Adipose tissue (tissue), 3 donors: ENCODE data around the gene CCDC73. TPM values are rescaled to one million over a fixed set of nuclear protein-coding genes. Genes with fewer than 3 reads are reported as not detected.

Source experiments
- H3K27ac ChIP-seq: one replicate; pipeline ENCODE4 v1.5.1; 2013; ENCODE audit warnings: low read depth, low read length
- WGBS, 3 donors: extraction: QIAGEN DNeasy Blood & Tissue Kit; methylation state at CpG; one replicate each; pipeline ENCODE4 v1.1.7; 2013; 5-methylcytosine and 5-hydroxymethylcytosine counted together
- polyA plus RNA-seq, 3 donors: library from polyadenylated mRNA; stranded (reverse); fragments of 200-250 nt; gene quantifications; one replicate each; pipeline ENCODE4 v1.2.3, GENCODE V29; 2013
- donor health status: healthy with polysubstance abuse.
- donor health status: Bipolar disorder and iron deficiency.
- donor health status: healthy.

Gene CCDC73
- polyA plus RNA-seq, 3 donors: 0.11 TPM; not detected in 2

GRCh38 chr11:32569313-32569881 lies 225.1 kb downstream of the CCDC73 start:
- WGBS, 3 donors: 60 to 73% (median 62%) methylated on average over 4 of the region's 4 CpGs

DNA sequence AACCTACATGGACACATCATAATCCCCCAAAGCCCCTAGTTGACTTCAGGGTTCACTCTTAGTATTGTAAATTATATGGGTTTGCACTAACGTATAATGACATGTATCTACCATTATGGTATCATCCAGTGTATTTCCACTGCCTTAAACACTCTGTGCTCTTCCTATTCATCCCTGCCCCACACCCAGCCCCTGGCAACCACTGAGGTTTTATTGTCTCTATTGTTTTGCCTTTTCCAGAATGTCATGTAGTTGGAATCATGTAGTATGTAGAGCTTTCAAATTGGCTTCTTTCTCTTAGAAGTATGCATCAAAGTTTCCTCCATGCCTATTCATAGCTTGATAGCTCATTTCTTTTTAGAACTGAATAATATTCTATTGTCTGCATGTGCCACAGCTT lies 227.3 kb downstream of the CCDC73 start:
- 91 to 94% (median 92%) methylated on average over 1 of the region's 1 CpG for WGBS, 3 donors
- H3K27ac ChIP-seq: no peak overlapping the region

More at GRCh38 chr11:32569313-32569881, 225.1 kb downstream of the CCDC73 start:
- no peak overlapping the region for H3K27ac ChIP-seq

- WGBS, 3 donors: 87 to 94% (median 89%) methylated on average over 2 of the region's 2 CpGs
These were observed 227.9 kb downstream of the CCDC73 start for GRCh38 chr11:32566517-32566916.

GRCh38 chr11:32563600-32563959 lies 230.9 kb downstream of the CCDC73 start:
- WGBS, 3 donors: 51 to 73% (median 69%) methylated on average over 3 of the region's 3 CpGs
- no peak overlapping the region for H3K27ac ChIP-seq

More at GRCh38 chr11:32566517-32566916, 227.9 kb downstream of the CCDC73 start:
- no peak overlapping the region for H3K27ac ChIP-seq

DNA sequence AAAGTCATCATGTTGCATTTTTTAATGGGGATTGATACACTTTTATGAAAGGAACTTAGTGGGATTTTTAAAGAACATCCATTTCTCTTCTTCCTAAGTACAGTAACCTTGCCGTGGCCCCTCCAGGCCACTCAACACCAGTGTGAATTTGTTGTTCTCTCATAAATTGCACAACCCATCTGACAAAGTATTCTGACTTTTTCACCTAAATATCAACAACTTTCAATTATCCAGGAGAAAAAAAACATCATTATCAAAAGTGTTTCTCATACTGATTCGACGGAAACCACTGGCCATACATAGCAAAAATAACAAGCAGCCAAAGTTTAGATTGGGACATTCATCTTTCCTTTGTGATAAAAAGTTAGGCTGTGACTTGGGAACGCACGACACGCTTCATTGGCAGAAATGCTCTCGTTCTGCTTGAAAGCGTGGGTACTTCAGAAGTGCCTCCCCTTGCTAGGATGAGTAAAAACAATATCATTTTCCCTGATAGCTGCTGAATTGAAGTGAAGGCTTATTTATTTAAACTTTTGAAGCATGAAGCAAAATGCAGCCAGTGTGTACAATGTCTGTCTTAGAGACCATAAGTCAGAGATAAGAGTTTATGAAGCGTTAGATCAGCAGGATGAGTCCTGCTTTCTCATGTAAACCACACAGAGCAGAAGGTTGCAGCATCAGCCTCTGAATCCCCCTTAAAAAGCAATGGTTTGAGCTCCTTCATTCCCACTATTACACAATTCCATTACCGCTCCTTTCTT lies 231.4 kb downstream of the CCDC73 start:
- WGBS, 3 donors: 60 to 68% (median 62%) methylated on average over 10 of the region's 10 CpGs
- no peak overlapping the region for H3K27ac ChIP-seq

- WGBS, 3 donors: 84 to 87% (median 85%) methylated on average over 11 of the region's 11 CpGs
- H3K27ac ChIP-seq: no peak overlapping the region
These were observed 232.6 kb downstream of the CCDC73 start for GRCh38 chr11:32561835-32562234.

DNA sequence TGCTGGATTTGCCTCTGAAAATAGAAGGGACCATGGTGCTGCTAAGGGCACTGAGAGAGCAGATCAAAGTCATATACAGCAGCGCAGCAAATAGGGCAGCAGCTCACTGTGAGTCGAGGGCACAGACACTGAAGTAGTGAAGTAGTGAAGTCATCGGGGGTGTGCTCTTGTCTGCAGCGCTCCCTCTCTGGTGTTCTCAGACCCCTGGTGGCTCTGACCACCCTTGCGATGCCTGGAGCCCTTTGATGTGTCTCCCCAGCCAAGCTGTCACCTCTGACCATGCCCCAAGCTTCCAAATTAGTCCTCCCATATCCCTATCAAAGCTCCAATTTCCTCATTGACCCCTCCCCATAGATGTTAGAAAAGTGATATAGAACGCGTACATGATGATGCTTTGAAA lies 238.6 kb downstream of the CCDC73 start:
- 85 to 91% (median 88%) methylated on average over 7 of the region's 7 CpGs for WGBS, 3 donors
- no peak overlapping the region for H3K27ac ChIP-seq

DNA sequence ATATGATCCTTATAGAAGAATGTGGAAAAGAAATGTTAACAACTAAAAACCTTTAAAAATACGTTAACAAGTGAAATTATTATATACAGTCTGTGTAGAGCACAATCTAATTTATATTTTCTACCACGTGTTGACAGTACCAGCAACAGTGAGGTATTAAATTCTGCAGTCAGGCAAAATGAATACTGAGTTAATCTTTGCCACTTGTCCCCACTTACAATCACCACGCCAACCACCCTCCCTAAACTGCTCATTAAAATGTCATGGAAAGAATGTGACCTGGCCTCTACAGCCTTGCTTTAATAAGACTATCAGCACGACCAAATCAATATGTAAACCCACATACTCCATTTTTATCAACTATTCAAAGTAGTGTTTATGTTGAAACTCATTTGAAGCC lies 239.4 kb downstream of the CCDC73 start:
- H3K27ac ChIP-seq: no peak overlapping the region
- 26 to 53% (median 47%) methylated on average over 4 of the region's 4 CpGs for WGBS, 3 donors

Other genes starting within 250 kb of the CCDC73 start
- gene EIF3M, start 210.8 kb downstream of the CCDC73 start, polyA plus RNA-seq: 100 to 1,000 TPM; 302 to 332 (median 303) TPM
- 1 to 10 TPM in 2 of 3 donors, under 1 TPM in 1; 0.54 to 2.0 (median 1.8) TPM for gene PRRG4, start 35.3 kb upstream of the CCDC73 start, polyA plus RNA-seq
- 1 to 10 TPM; 3.7 to 6.6 (median 3.7) TPM for gene QSER1, start 98.1 kb upstream of the CCDC73 start, polyA plus RNA-seq
- gene DEPDC7, start 221.2 kb upstream of the CCDC73 start, polyA plus RNA-seq: 1 to 10 TPM in 2 of 3 donors, under 1 TPM in 1; 0.48 to 2.2 (median 1.6) TPM
- 1 to 10 TPM; 4.3 to 8.1 (median 5.3) TPM for gene TCP11L1, start 244.9 kb upstream of the CCDC73 start, polyA plus RNA-seq